ENCODE data around the gene RARB.

The RARB gene

GRCh38 chr3:25593001-25593400 lies 164.9 kb downstream of the RARB start:
- ATAC-seq, result no peak
- TF ChIP-seq ISL1 (CRISPR knock-in tag; IDR thresholded peaks at IDR 0.05), result peak; percentile 21; the same call in 1 of the 2 replicates
- TF ChIP-seq CSDC2 (CRISPR knock-in tag; IDR thresholded peaks at IDR 0.05), result no peak

GRCh38 chr3:25594007-25594502 lies 166.0 kb downstream of the RARB start:
- ATAC-seq, result peak; percentile 83
- TF ChIP-seq GLIS3 (CRISPR knock-in tag; IDR thresholded peaks at IDR 0.05) (0 out of 2 replicates have a peak, but pooled peaks have one; percentile 13), TCF4 (CRISPR knock-in tag; IDR thresholded peaks at IDR 0.05; ENCODE audit: borderline replicate concordance) (peak; percentile 28; the same call in 1 of the 2 replicates), CSDC2 (CRISPR knock-in tag; IDR thresholded peaks at IDR 0.05) (no peak)
- TF ChIP-seq, protein P1, sequence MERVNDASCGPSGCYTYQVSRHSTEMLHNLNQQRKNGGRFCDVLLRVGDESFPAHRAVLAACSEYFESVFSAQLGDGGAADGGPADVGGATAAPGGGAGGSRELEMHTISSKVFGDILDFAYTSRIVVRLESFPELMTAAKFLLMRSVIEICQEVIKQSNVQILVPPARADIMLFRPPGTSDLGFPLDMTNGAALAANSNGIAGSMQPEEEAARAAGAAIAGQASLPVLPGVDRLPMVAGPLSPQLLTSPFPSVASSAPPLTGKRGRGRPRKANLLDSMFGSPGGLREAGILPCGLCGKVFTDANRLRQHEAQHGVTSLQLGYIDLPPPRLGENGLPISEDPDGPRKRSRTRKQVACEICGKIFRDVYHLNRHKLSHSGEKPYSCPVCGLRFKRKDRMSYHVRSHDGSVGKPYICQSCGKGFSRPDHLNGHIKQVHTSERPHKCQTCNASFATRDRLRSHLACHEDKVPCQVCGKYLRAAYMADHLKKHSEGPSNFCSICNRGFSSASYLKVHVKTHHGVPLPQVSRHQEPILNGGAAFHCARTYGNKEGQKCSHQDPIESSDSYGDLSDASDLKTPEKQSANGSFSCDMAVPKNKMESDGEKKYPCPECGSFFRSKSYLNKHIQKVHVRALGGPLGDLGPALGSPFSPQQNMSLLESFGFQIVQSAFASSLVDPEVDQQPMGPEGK (CRISPR knock-in tag; IDR thresholded peaks at IDR 0.05; ENCODE audit: borderline replicate concordance), result peak; percentile 24; the same call in 1 of the 2 replicates

- TF ChIP-seq PPARA (CRISPR knock-in tag; IDR thresholded peaks at IDR 0.05; ENCODE audit: borderline replicate concordance) (no peak), TCF4 (CRISPR knock-in tag; IDR thresholded peaks at IDR 0.05; ENCODE audit: borderline replicate concordance) (no peak), ZNF8 (CRISPR knock-in tag; IDR thresholded peaks at IDR 0.05) (no peak), POU6F1 (CRISPR knock-in tag; IDR thresholded peaks at IDR 0.05; ENCODE audit: borderline replicate concordance, low read depth) (no peak), RARB (CRISPR knock-in tag; IDR thresholded peaks at IDR 0.05) (no peak), ZNF70 (CRISPR knock-in tag; IDR thresholded peaks at IDR 0.05) (no peak), ARNTL (CRISPR knock-in tag; IDR thresholded peaks at IDR 0.05; ENCODE audit: borderline replicate concordance, low read depth) (no peak), SNAI2 (CRISPR knock-in tag; IDR thresholded peaks at IDR 0.05) (no peak), ISL1 (CRISPR knock-in tag; IDR thresholded peaks at IDR 0.05) (no peak), OSR1 (CRISPR knock-in tag; IDR thresholded peaks at IDR 0.05) (no peak), BACH2 (CRISPR knock-in tag; IDR thresholded peaks at IDR 0.05; ENCODE audit: borderline replicate concordance) (no peak), ZC3H10 (CRISPR knock-in tag; IDR thresholded peaks at IDR 0.05) (no peak), ESRRG (CRISPR knock-in tag; IDR thresholded peaks at IDR 0.05) (no peak), TOX (CRISPR knock-in tag; IDR thresholded peaks at IDR 0.05; ENCODE audit: borderline replicate concordance) (no peak)
- TF ChIP-seq, protein P1 (CRISPR knock-in tag; IDR thresholded peaks at IDR 0.05; ENCODE audit: borderline replicate concordance), result no peak
- TF ChIP-seq, protein P2, sequence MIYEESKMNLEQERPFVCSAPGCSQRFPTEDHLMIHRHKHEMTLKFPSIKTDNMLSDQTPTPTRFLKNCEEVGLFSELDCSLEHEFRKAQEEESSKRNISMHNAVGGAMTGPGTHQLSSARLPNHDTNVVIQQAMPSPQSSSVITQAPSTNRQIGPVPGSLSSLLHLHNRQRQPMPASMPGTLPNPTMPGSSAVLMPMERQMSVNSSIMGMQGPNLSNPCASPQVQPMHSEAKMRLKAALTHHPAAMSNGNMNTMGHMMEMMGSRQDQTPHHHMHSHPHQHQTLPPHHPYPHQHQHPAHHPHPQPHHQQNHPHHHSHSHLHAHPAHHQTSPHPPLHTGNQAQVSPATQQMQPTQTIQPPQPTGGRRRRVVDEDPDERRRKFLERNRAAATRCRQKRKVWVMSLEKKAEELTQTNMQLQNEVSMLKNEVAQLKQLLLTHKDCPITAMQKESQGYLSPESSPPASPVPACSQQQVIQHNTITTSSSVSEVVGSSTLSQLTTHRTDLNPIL (CRISPR knock-in tag; IDR thresholded peaks at IDR 0.05; ENCODE audit: low read depth), result no peak
- no peak for ATAC-seq
Measured at GRCh38 chr3:25597535-25598101, 169.6 kb downstream of the RARB start.

DNA sequence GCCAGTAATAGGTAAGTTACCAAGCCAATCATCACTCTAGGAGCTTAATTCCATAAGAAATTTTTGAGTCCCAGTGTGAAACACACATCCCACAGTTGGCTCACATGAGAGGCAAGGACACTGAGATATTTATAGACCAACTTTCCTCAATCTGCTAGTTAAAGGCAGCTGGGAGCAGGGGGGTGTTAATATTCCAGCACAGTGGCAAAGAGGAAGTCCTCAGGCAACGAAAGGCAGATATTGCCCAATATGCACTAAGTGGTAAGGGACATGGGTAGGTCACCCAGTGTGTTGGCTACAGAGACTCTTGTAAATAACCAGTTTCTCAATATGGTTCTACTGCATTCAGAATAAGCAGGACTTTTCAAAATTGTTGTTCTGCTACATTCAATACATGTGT lies 175.6 kb downstream of the RARB start:
- ATAC-seq, result peak; percentile 23

More for the DNA sequence above, 175.6 kb downstream of the RARB start:
- TF ChIP-seq, protein P3, sequence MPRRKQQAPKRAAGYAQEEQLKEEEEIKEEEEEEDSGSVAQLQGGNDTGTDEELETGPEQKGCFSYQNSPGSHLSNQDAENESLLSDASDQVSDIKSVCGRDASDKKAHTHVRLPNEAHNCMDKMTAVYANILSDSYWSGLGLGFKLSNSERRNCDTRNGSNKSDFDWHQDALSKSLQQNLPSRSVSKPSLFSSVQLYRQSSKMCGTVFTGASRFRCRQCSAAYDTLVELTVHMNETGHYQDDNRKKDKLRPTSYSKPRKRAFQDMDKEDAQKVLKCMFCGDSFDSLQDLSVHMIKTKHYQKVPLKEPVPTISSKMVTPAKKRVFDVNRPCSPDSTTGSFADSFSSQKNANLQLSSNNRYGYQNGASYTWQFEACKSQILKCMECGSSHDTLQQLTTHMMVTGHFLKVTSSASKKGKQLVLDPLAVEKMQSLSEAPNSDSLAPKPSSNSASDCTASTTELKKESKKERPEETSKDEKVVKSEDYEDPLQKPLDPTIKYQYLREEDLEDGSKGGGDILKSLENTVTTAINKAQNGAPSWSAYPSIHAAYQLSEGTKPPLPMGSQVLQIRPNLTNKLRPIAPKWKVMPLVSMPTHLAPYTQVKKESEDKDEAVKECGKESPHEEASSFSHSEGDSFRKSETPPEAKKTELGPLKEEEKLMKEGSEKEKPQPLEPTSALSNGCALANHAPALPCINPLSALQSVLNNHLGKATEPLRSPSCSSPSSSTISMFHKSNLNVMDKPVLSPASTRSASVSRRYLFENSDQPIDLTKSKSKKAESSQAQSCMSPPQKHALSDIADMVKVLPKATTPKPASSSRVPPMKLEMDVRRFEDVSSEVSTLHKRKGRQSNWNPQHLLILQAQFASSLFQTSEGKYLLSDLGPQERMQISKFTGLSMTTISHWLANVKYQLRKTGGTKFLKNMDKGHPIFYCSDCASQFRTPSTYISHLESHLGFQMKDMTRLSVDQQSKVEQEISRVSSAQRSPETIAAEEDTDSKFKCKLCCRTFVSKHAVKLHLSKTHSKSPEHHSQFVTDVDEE (CRISPR knock-in tag; IDR thresholded peaks at IDR 0.05), result no peak
- TF ChIP-seq ZC3H10 (CRISPR knock-in tag; IDR thresholded peaks at IDR 0.05) (no peak), ARNTL (CRISPR knock-in tag; IDR thresholded peaks at IDR 0.05; ENCODE audit: borderline replicate concordance, low read depth) (no peak)

All from SK-N-SH treated with all-trans-retinoic acid at 6 μM for 48 hours (cell line).